HepG2 (cell line): Measurements from ENCODE around the gene RPS6KL1. TPM values are rescaled to one million over a fixed set of nuclear protein-coding genes. Genes with fewer than 3 reads are reported as not detected.

Experiments
- ATF3 ChIP-seq: sonication (generic); formaldehyde crosslinking; IDR thresholded peaks from 2 replicates; pipeline ENCODE4 v1.4.0; 2020; ENCODE audit warnings: missing genetic modification reagents
- IRF1 ChIP-seq: sonication (generic); formaldehyde crosslinking; IDR thresholded peaks from 2 replicates; pipeline ENCODE4 v1.4.0; 2020; ENCODE audit warnings: low read depth, mild to moderate bottlenecking, missing genetic modification reagents
- JUN ChIP-seq: sonication (generic); formaldehyde crosslinking; IDR thresholded peaks from 2 replicates; pipeline ENCODE4 v1.4.0; 2020; ENCODE audit warnings: mild to moderate bottlenecking, missing genetic modification reagents
- KLF6 ChIP-seq: IDR thresholded peaks from 2 replicates; pipeline ENCODE4 v1.8.0; 2016; ENCODE audit warnings: missing biosample characterization, missing genetic modification reagents
- MEF2D ChIP-seq: sonication (generic); formaldehyde crosslinking; IDR thresholded peaks from 2 replicates; pipeline ENCODE4 v1.5.1; 2020; ENCODE audit warnings: mild to moderate bottlenecking, missing genetic modification reagents
- MZF1 ChIP-seq: sonication (generic); formaldehyde crosslinking; IDR thresholded peaks from 2 replicates; pipeline ENCODE4 v1.8.1; 2023; ENCODE audit warnings: mild to moderate bottlenecking, missing genetic modification reagents, borderline replicate concordance
- NFRKB ChIP-seq: fragments of 450-650 bp; IDR thresholded peaks from 2 replicates; pipeline ENCODE4 v1.6.1; 2017
- PAWR ChIP-seq: sonication (generic); formaldehyde crosslinking; IDR thresholded peaks from 2 replicates; pipeline ENCODE4 v1.4.0; 2020; ENCODE audit warnings: missing genetic modification reagents, mild to moderate bottlenecking, borderline replicate concordance
- PCBP2 ChIP-seq: fragments of 200-400 bp; formaldehyde crosslinking; optimal IDR thresholded peaks from 2 replicates; pipeline ENCODE3; 2018; ENCODE audit warnings: low read length, low read depth; ENCODE audit not compliant: poor library complexity, severe bottlenecking
- RARG ChIP-seq: sonication (generic); formaldehyde crosslinking; IDR thresholded peaks from 2 replicates; pipeline ENCODE4 v1.4.0; 2020; ENCODE audit warnings: low read depth, mild to moderate bottlenecking, missing genetic modification reagents
- SMARCC2 ChIP-seq: fragments of 450-650 bp; IDR thresholded peaks from 2 replicates; pipeline ENCODE4 v1.6.1; 2017; ENCODE audit warnings: antibody characterized with exemption, mild to moderate bottlenecking
- SPEN ChIP-seq: sonication (generic); formaldehyde crosslinking; IDR thresholded peaks from 2 replicates; pipeline ENCODE4 v1.5.1; 2020; ENCODE audit warnings: low read depth, mild to moderate bottlenecking, missing genetic modification reagents
- UBTF ChIP-seq: sonication (generic); formaldehyde crosslinking; IDR thresholded peaks from 2 replicates; pipeline ENCODE4 v1.4.0; 2020; ENCODE audit warnings: mild to moderate bottlenecking, missing genetic modification reagents
- XBP1 ChIP-seq: sonication (generic); formaldehyde crosslinking; IDR thresholded peaks from 2 replicates; pipeline ENCODE4 v1.5.0; 2020; ENCODE audit warnings: missing genetic modification reagents
- ZFP82 ChIP-seq: sonication (generic); formaldehyde crosslinking; IDR thresholded peaks from 2 replicates; pipeline ENCODE4 v1.5.1; 2020; ENCODE audit warnings: mild to moderate bottlenecking, missing genetic modification reagents, borderline replicate concordance
- ZNF20 ChIP-seq: sonication (generic); formaldehyde crosslinking; IDR thresholded peaks from 2 replicates; pipeline ENCODE4 v1.4.0; 2020; ENCODE audit warnings: mild to moderate bottlenecking, moderate library complexity, missing genetic modification reagents
- ZNF331 ChIP-seq: sonication (generic); formaldehyde crosslinking; IDR thresholded peaks from 2 replicates; pipeline ENCODE4 v1.4.0; 2020; ENCODE audit warnings: missing genetic modification reagents
- ZNF337 ChIP-seq: sonication (generic); formaldehyde crosslinking; IDR thresholded peaks from 2 replicates; pipeline ENCODE4 v1.5.1; 2020; ENCODE audit warnings: missing genetic modification reagents, low read depth, mild to moderate bottlenecking, borderline replicate concordance
- ZNF605 ChIP-seq: sonication (generic); formaldehyde crosslinking; IDR thresholded peaks from 2 replicates; pipeline ENCODE4 v1.8.0; 2022; ENCODE audit warnings: mild to moderate bottlenecking, missing genetic modification reagents
- ZSCAN12 ChIP-seq: sonication (generic); formaldehyde crosslinking; IDR thresholded peaks from 2 replicates; pipeline ENCODE4 v1.9.0; 2021; ENCODE audit warnings: mild to moderate bottlenecking, missing genetic modification reagents
- ZSCAN31 ChIP-seq: sonication (generic); formaldehyde crosslinking; IDR thresholded peaks from 2 replicates; pipeline ENCODE4 v1.5.0; 2020; ENCODE audit warnings: low read depth, mild to moderate bottlenecking, missing genetic modification reagents
- polyA plus RNA-seq, 8 experiments: library from polyadenylated mRNA; depleted of rRNA in 3 of 8; stranded (reverse) in 7 of 8; unstranded in 1 of 8; fragments of >200 nt; fragmentation: Illumina TruSeq in 4 of 8; extraction: Trizol in 4 of 8; gene quantifications; 2 replicates each; pipeline versions ENCODE4 v1.2.1 to v1.2.3, GENCODE V29; 2011 to 2016; ENCODE audit warnings: low read depth in 4 of 8, missing spikeins in 1 of 8, mixed read lengths in 1 of 8; ENCODE audit not compliant: insufficient read depth in 1 of 8
- total RNA-seq, 5 experiments: library from RNA; depleted of rRNA; stranded (reverse); fragments of >200 nt; fragmentation: Illumina TruSeq; extraction: Trizol; gene quantifications; 2 replicates each; pipeline ENCODE4 v1.2.3, GENCODE V29; 2016; ENCODE audit warnings: low read depth in 1 of 5
- TF ChIP-seq, protein P1 (sequence below): sonication (generic); formaldehyde crosslinking; conservative IDR thresholded peaks from 2 replicates; pipeline ENCODE4 v1.4.0; 2020; ENCODE audit warnings: missing genetic modification reagents
- TF ChIP-seq, protein P2 (sequence below): sonication (generic); formaldehyde crosslinking; conservative IDR thresholded peaks from 2 replicates; pipeline ENCODE4 v1.8.0; 2022; ENCODE audit warnings: low read depth, missing genetic modification reagents

The RPS6KL1 gene
- total and polyA plus RNA-seq, 2 of the 13 experiments (the other 11 are each of a cell fraction or from before 2014, with no cell fraction given) = 6.5 to 11.5 TPM

- TF ChIP-seq, protein P1, sequence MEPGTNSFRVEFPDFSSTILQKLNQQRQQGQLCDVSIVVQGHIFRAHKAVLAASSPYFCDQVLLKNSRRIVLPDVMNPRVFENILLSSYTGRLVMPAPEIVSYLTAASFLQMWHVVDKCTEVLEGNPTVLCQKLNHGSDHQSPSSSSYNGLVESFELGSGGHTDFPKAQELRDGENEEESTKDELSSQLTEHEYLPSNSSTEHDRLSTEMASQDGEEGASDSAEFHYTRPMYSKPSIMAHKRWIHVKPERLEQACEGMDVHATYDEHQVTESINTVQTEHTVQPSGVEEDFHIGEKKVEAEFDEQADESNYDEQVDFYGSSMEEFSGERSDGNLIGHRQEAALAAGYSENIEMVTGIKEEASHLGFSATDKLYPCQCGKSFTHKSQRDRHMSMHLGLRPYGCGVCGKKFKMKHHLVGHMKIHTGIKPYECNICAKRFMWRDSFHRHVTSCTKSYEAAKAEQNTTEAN (CRISPR knock-in tag) = no peak
- TF ChIP-seq NFRKB (no peak), KLF6 (0 out of 2 replicates have a peak, but pooled peaks have one; percentile 16), MZF1 (CRISPR knock-in tag) (no peak), ZNF20 (CRISPR knock-in tag) (no peak), ATF3 (CRISPR knock-in tag) (no peak), ZSCAN31 (no peak), ZFP82 (CRISPR knock-in tag) (0 out of 2 replicates have a peak, but pooled peaks have one; percentile 87), SMARCC2 (no peak), ZNF337 (CRISPR knock-in tag) (no peak), PAWR (CRISPR knock-in tag) (no peak), UBTF (CRISPR knock-in tag) (0 out of 2 replicates have a peak, but pooled peaks have one; percentile 12), ZNF605 (CRISPR knock-in tag) (no peak), IRF1 (CRISPR knock-in tag) (no peak), RARG (CRISPR knock-in tag) (no peak), XBP1 (CRISPR knock-in tag) (no peak), JUN (no peak), PCBP2 (no peak), MEF2D (CRISPR knock-in tag) (0 out of 2 replicates have a peak, but pooled peaks have one; percentile 6), ZSCAN12 (0 out of 2 replicates have a peak, but pooled peaks have one; percentile 54), SPEN (CRISPR knock-in tag) (peak; percentile 27; the same call in 1 of the 2 replicates), ZNF331 (CRISPR knock-in tag) (no peak)
- TF ChIP-seq, protein P2, sequence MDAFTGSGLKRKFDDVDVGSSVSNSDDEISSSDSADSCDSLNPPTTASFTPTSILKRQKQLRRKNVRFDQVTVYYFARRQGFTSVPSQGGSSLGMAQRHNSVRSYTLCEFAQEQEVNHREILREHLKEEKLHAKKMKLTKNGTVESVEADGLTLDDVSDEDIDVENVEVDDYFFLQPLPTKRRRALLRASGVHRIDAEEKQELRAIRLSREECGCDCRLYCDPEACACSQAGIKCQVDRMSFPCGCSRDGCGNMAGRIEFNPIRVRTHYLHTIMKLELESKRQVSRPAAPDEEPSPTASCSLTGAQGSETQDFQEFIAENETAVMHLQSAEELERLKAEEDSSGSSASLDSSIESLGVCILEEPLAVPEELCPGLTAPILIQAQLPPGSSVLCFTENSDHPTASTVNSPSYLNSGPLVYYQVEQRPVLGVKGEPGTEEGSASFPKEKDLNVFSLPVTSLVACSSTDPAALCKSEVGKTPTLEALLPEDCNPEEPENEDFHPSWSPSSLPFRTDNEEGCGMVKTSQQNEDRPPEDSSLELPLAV (CRISPR knock-in tag) = no peak
These were observed 28.6 kb upstream of the RPS6KL1 start (continued) for GRCh38 chr14:74951443-74952179.
